Measurements from ENCODE around the gene DUSP28. TPM values are rescaled to one million over a fixed set of nuclear protein-coding genes. Genes with fewer than 3 reads are reported as not detected.

DUSP28 gene
- total RNA-seq, 1 donor from 2014 or later: 8.9 TPM

DNA sequence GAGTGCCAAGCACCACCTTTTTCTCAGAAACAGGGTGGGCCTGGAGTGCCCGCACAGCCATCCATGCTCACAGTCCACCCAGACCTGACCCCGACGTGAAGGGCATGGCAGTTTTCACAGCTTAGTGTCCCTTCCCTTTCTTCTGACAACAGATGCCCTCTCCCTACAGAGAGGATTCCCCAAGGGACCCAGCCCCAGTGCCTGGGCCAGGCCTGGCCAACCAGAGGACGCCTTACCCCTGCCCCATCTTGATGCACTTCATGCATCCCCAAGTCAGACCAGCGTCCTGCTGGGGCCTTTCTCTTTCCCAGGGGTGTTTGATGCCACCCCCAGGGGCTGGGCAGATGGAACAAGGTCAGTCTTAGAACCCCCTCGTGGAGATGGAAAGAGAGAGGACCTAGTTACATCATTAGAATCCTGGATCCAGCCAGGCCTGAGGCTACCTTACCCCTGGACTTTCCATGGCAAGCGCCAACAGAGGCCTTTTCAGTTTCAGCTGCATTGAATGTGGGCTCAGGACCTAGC is 6.1 kb upstream of the DUSP28 start:
- DNase-seq (ENCODE audit: low spot score): peak; percentile 0
- Histone ChIP-seq H3K9ac (no peak overlapping the region), H3K79me2 (ENCODE audit: low read depth) (peaks cover 6% of the 10 kb centered on the region), H2AFZ (replicated peaks) (no peak overlapping the region), H3K9me3 (ENCODE audit: low read depth) (peaks cover 8% of the 10 kb centered on the region), H3F3A (ENCODE audit: low read depth) (peaks cover 11% of the 10 kb centered on the region), H3K27ac (no peak overlapping the region), H3K4me3 (no peak overlapping the region), H3K36me3 (no peaks in the 10 kb centered on the region), H3K4me2 (no peak overlapping the region), H3K27me3 (peaks cover 24% of the 10 kb centered on the region), H4K20me1 (ENCODE audit: low read depth) (peaks cover 20% of the 10 kb centered on the region), H3K4me1 (peaks cover 3% of the 10 kb centered on the region)
- TF ChIP-seq EZH2 (IDR thresholded peaks at IDR 0.05): no peak
- TF ChIP-seq, protein P1, sequence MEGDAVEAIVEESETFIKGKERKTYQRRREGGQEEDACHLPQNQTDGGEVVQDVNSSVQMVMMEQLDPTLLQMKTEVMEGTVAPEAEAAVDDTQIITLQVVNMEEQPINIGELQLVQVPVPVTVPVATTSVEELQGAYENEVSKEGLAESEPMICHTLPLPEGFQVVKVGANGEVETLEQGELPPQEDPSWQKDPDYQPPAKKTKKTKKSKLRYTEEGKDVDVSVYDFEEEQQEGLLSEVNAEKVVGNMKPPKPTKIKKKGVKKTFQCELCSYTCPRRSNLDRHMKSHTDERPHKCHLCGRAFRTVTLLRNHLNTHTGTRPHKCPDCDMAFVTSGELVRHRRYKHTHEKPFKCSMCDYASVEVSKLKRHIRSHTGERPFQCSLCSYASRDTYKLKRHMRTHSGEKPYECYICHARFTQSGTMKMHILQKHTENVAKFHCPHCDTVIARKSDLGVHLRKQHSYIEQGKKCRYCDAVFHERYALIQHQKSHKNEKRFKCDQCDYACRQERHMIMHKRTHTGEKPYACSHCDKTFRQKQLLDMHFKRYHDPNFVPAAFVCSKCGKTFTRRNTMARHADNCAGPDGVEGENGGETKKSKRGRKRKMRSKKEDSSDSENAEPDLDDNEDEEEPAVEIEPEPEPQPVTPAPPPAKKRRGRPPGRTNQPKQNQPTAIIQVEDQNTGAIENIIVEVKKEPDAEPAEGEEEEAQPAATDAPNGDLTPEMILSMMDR (IDR thresholded peaks at IDR 0.05): no peak
- TF ChIP-seq EZH2phosphoT487 (IDR thresholded peaks at IDR 0.05): no peak
- Mint-ChIP-seq H3K4me1 (peaks cover 14% of the 10 kb centered on the region), H3K9me3 (peaks cover 14% of the 10 kb centered on the region), H3K27ac (no peak overlapping the region), H3K4me3 (no peak overlapping the region), H3K27me3 (ENCODE audit: insufficient read depth, low read depth) (no peaks in the 10 kb centered on the region), H3K36me3 (peaks cover 19% of the 10 kb centered on the region)

DNA sequence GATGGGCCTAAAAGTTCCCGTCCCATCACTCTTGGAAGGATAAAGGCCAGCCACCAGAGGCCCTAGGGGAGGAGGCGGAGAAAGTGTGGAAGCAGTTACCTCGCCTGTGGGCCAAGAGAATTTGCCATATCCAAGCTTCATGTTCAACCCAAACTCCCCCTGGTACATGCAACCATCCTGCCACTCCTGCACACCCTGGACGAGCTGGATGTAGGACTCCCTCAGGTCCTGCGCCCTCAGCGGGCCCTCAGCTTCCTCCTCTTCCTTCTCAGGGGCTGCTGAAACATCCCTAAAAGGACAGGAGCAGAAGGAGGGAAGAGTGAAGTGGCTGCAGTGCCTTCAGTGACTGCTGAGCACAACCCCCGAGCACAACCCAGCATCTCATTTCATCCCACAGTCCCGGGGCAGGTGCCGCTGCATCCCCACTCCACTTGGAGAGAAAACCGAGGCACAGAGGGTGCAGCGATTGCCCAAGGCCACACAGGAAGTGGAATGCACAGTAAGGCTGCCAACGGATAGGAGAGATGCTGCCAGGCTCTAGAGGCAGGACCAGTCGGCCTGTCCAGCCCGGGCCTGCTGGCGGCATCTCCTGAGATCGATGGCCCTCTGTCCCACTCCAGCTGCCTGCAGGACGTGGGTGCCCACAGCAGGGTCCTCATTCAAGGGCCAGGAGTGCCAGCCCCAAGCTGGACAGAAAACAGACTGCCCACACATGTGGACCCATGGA is 5.2 kb upstream of the DUSP28 start:
- H4K20me1 ChIP-seq (ENCODE audit: low read depth): peaks cover 29% of the 10 kb centered on the region
- TF ChIP-seq EZH2phosphoT487 (IDR thresholded peaks at IDR 0.05) (no peak), EZH2 (IDR thresholded peaks at IDR 0.05) (no peak)
- TF ChIP-seq, protein P1 (IDR thresholded peaks at IDR 0.05): no peak
- Mint-ChIP-seq H3K27me3 (ENCODE audit: insufficient read depth, low read depth) (no peaks in the 10 kb centered on the region), H3K4me3 (no peak overlapping the region), H3K36me3 (peaks cover 19% of the 10 kb centered on the region), H3K4me1 (peaks cover 22% of the 10 kb centered on the region), H3K9me3 (peaks cover 14% of the 10 kb centered on the region), H3K27ac (no peak overlapping the region)
- no peaks in the 10 kb centered on the region for H3K36me3 ChIP-seq
- H3K27ac ChIP-seq: no peak overlapping the region
- no peak overlapping the region for H3K9ac ChIP-seq
- DNase-seq (ENCODE audit: low spot score): peak; percentile 1
- H3K9me3 ChIP-seq (ENCODE audit: low read depth): peaks cover 8% of the 10 kb centered on the region
- no peak overlapping the region for H2AFZ ChIP-seq (replicated peaks)
- H3F3A ChIP-seq (ENCODE audit: low read depth): peaks cover 20% of the 10 kb centered on the region
- no peak overlapping the region for H3K4me2 ChIP-seq
- peaks cover 3% of the 10 kb centered on the region for H3K4me1 ChIP-seq
- H3K27me3 ChIP-seq: peaks cover 34% of the 10 kb centered on the region
- H3K79me2 ChIP-seq (ENCODE audit: low read depth): peaks cover 11% of the 10 kb centered on the region
- H3K4me3 ChIP-seq: no peak overlapping the region

DNA sequence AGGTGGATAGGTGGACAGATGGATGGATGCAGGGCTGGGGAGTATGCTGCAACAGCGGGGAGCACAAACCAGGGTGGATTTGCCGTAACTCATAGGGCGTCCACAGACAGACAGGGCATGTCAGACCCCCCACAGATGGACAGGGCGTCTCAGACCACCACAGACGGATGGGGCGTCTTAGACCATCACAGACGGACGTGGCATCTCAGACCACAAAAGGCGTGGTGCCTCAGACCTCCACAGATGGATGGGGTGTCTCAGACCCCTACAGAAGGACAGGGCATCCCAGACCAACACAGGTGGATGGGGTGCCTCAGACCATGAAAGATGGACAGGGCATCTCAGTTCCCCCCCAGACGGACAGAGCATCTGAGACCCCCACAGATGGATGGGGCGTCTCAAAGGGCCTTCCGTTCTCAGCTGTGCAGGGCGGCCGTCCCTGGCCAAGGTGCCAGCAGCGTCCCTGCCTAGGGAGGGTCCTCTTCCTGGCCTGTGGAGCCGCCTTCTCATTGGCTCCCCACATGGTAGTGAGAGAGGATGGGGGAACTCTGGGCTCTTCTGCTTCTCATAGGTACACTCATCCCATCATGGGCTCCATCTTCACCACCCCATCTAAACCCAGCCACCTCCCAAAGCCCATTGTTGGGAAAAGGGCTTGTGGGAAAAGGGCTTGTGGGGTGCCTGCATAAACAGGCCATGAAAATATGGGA is 4.5 kb upstream of the DUSP28 start:
- TF ChIP-seq EZH2 (IDR thresholded peaks at IDR 0.05) (no peak), EZH2phosphoT487 (IDR thresholded peaks at IDR 0.05) (no peak)
- TF ChIP-seq, protein P1 (IDR thresholded peaks at IDR 0.05): no peak
- Mint-ChIP-seq H3K4me3 (no peak overlapping the region), H3K27me3 (ENCODE audit: insufficient read depth, low read depth) (no peaks in the 10 kb centered on the region), H3K9me3 (peaks cover 11% of the 10 kb centered on the region), H3K27ac (no peak overlapping the region), H3K4me1 (peaks cover 23% of the 10 kb centered on the region), H3K36me3 (peaks cover 16% of the 10 kb centered on the region)
- Histone ChIP-seq H3K4me3 (no peak overlapping the region), H3K79me2 (ENCODE audit: low read depth) (peaks cover 11% of the 10 kb centered on the region), H3K9ac (no peak overlapping the region), H3K27ac (no peak overlapping the region), H3K4me1 (peaks cover 3% of the 10 kb centered on the region), H4K20me1 (ENCODE audit: low read depth) (peaks cover 30% of the 10 kb centered on the region), H3K36me3 (no peaks in the 10 kb centered on the region), H3K9me3 (ENCODE audit: low read depth) (peaks cover 7% of the 10 kb centered on the region), H2AFZ (replicated peaks) (no peak overlapping the region), H3K4me2 (no peak overlapping the region), H3K27me3 (peaks cover 34% of the 10 kb centered on the region), H3F3A (ENCODE audit: low read depth) (peaks cover 20% of the 10 kb centered on the region)
- DNase-seq (ENCODE audit: low spot score): peak; percentile 0
